Measurements from ENCODE around the gene POLD4.

The POLD4 gene

GRCh38 chr11:67371189-67371910, 18.0 kb upstream of the POLD4 start:
- DNase-seq (ENCODE audit: low spot score): peak; percentile 77

GRCh38 chr11:67370351-67371076, 17.2 kb upstream of the POLD4 start:
- peak; percentile 50 for DNase-seq (ENCODE audit: low spot score)

- peak; percentile 62 for DNase-seq (ENCODE audit: low spot score)
Observed at GRCh38 chr11:67369801-67370284, 16.5 kb upstream of the POLD4 start.

GRCh38 chr11:67369275-67369674, 15.9 kb upstream of the POLD4 start:
- DNase-seq (ENCODE audit: low spot score): no peak

GRCh38 chr11:67368621-67369020, 15.3 kb upstream of the POLD4 start:
- no peak for DNase-seq (ENCODE audit: low spot score)

GRCh38 chr11:67367761-67368227, 14.4 kb upstream of the POLD4 start:
- no peak for DNase-seq (ENCODE audit: low spot score)

- no peak for DNase-seq (ENCODE audit: low spot score)
Observed at GRCh38 chr11:67366961-67367760, 13.8 kb upstream of the POLD4 start.

- DNase-seq (ENCODE audit: low spot score): no peak
Observed at GRCh38 chr11:67366546-67366945, 13.2 kb upstream of the POLD4 start.

GRCh38 chr11:67365736-67366444, 12.5 kb upstream of the POLD4 start:
- no peak for DNase-seq (ENCODE audit: low spot score)

GRCh38 chr11:67364783-67365722, 11.7 kb upstream of the POLD4 start:
- peak; percentile 37 for DNase-seq (ENCODE audit: low spot score)

- no peak for DNase-seq (ENCODE audit: low spot score)
Observed at GRCh38 chr11:67364169-67364568, 10.8 kb upstream of the POLD4 start.

- DNase-seq (ENCODE audit: low spot score): peak; percentile 84
Observed at GRCh38 chr11:67357831-67358670, 4.7 kb upstream of the POLD4 start.

- DNase-seq (ENCODE audit: low spot score): peak; percentile 90
Observed at GRCh38 chr11:67356864-67357561, 3.7 kb upstream of the POLD4 start.

GRCh38 chr11:67356387-67356863, 3.1 kb upstream of the POLD4 start:
- peak; percentile 4 for DNase-seq (ENCODE audit: low spot score)

GRCh38 chr11:67355794-67356386, 2.5 kb upstream of the POLD4 start:
- no peak for DNase-seq (ENCODE audit: low spot score)

GRCh38 chr11:67355023-67355793, 1.9 kb upstream of the POLD4 start:
- DNase-seq (ENCODE audit: low spot score): no peak
